ENCODE data around the gene UBE2K. TPM values are rescaled to one million over a fixed set of nuclear protein-coding genes. Genes with fewer than 3 reads are reported as not detected.
"Not testable (repeated sequence)": the region's sequence is repeated elsewhere in the genome, so short reads cannot be mapped to it uniquely, and the experiment has no call there.

The UBE2K gene
- total RNA-seq, 2 donors from 2014 or later = 52.4 to 71.9 TPM

DNA sequence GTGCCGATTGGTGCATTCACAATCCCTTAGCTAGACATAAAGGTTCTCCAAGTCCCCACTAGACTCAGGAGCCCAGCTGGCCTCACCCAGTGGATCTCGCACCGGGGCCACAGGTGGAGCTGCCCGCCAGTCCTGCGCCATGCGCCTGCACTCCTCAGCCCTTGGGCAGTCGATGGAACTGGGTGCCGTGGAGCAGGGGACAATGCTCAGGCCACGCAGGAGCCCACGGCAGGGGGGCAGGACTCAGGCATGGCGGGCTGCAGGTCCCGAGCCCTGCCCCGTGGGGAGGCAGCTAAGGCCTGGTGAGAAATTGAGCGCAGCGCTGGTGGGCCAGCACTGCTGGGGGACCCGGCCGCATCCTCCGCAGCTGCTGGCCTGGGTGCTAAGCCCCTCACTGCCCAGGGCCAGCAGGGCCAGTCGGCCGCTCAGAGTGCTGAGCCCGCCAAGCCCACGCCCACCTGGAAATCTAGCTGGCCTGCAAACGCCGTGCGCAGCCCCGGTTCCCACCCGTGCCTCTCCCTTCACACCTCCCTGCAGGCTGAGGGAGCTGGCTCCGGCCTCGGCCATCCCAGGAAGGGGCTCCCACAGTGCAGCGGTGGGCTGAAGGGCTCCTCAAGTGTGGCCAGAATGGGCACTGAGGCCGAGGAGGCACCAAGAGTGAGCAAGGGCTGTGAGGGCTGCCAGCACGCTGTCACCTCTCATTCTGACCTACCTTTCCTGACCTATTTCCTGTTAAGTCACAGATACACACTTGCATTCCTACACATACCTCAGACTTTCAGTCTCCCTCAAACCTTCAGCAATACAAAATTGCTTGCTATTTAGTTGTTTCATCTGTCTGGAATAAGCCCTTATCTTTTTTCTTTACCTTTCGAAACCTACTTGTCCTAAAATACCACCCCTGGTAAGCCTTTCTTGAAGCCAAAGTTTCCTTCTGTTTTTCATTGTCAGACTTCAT, 20.7 kb downstream of the UBE2K start:
- DNase-seq (ENCODE audit: low spot score) = no peak
- intact Hi-C loops (cut with DNase I) = no loop called here

DNA sequence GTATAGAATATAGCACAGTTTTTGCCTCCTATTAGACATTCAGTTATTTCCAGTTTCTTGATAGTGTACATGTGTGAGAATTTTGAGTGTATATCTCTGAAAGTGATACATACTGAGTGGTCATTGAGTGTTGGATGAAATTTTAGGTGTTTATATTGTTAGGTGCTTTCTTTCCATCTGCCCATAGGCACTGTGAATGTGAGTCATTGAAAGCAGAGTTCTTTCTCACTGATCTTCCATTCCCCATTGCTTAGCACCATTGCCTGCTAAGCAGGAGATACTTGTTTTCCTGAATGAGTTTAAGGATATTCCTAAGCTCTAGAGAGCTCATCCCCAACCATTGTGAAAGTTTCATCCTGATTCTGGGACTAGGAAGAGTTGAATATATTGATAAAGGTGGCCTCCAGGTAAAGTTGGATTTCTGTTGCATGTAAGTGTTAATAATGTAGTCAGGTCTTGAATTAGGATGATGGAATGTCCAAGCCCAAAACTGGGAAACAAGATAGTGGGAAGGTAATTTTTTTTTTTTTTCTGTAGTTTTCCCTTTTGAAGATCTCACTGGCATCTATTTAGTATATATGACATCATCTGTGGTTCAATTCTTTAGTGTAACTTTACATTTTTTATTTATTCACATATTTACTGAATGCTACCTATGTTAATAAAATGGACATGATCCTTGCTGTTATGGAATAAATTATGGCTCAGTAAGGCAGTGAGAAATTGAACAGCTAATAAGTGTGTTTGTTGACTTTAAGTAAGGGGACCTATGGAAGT, 22.1 kb downstream of the UBE2K start:
- DNase-seq (ENCODE audit: low spot score) = no peak
- intact Hi-C loops (cut with DNase I) = no loop called here

- intact Hi-C loops (cut with DNase I); DNase-seq (ENCODE audit: low spot score): not testable (repeated sequence)
Observed at GRCh38 chr4:39721273-39721672, 23.3 kb downstream of the UBE2K start.

DNA sequence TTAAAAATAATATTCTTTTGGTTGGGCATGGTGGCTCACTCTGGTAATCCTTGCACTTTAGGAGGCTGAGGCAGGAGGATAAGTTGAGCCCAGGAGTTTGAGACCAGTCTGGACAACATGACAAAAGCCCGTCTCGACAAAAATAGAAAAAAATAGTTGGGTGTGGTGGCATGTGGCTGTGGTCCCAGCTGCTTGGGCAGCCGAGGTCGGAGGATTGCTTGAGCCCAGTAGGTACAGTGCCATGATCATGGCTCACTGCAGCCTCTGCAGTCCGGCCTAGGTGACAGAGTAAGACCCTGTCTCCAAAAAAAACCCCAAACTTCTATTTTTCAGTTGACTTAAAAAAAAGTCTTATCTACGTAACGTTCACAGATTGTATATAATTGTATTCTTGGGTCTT, 23.9 kb downstream of the UBE2K start:
- DNase-seq (ENCODE audit: low spot score) = no peak
- intact Hi-C loops (cut with DNase I) = no loop called here

- intact Hi-C loops (cut with DNase I) = no loop called here
- no peak for DNase-seq (ENCODE audit: low spot score)
Observed at GRCh38 chr4:39729557-39729956, 31.6 kb downstream of the UBE2K start.

GRCh38 chr4:39730072-39730471, 32.1 kb downstream of the UBE2K start:
- no peak for DNase-seq (ENCODE audit: low spot score)
- intact Hi-C loops (cut with DNase I) = no loop called here

DNA sequence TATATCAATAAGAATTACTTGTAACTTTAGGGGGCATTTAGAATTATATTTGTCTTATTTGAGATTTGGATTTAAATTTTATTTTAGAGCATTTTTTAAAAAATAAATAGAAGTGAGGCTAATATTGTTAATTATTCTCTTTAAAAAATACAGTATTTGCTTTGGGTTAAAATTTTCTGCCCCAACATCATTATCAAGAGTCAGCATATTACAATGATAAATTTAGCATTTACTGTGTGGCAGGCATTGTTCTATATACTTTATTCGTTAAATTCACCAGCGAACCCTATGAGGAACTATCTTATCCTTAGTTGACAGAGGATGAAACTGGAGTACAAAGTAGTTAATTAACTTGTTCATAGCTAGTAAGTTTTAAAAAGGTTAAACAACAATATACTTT, 34.0 kb downstream of the UBE2K start:
- DNase-seq (ENCODE audit: low spot score) = no peak
- intact Hi-C loops (cut with DNase I) = no loop called here

DNA sequence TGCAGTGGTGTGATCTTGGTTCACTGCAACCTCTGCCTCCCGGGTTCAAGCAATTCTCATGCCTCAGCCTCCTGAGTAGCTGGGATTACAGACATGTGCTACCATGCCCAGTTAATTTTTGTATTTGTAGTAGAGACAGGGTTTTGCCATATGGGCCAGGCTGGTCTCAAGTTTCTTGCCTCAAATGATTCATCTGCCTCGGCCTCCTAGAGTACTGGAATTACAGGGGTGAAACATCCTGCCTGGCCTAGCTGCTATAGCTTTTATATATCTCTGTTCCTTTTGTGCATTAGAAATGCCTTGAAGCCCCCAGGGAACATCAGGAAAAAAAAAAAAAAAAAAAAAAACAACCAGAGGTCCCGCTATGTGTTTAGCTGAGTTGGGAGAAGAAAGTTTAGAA, 34.8 kb downstream of the UBE2K start:
- no peak for DNase-seq (ENCODE audit: low spot score)
- intact Hi-C loops (cut with DNase I) = no loop called here

GRCh38 chr4:39739591-39739990, 41.7 kb downstream of the UBE2K start:
- intact Hi-C loops (cut with DNase I) = not testable (repeated sequence)

GRCh38 chr4:39741401-39741800, 43.5 kb downstream of the UBE2K start:
- intact Hi-C loops (cut with DNase I) = no loop called here
- no peak for DNase-seq (ENCODE audit: low spot score)

More at GRCh38 chr4:39739591-39739990, 41.7 kb downstream of the UBE2K start:
- DNase-seq (ENCODE audit: low spot score) = not testable (repeated sequence)

DNA sequence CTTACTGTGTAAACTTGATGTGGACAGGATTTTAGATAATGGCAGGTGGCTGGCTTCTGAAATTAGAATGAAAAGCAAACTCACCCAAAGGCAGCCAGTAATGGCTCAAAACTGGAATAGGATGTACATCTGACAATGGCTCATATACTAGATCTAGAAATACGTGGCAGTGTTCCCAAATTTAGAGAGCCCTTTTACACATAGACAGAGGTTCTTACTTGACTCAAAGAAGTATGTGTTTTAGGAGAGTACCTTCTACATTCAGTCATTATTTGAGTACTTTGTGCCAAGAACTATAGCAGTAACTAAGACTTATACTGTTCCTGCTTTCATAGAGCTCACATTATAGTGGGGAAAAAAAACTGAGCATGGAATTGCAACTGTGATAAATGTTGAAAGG, 48.0 kb downstream of the UBE2K start:
- intact Hi-C loops (cut with DNase I) = no loop called here
- DNase-seq (ENCODE audit: low spot score) = no peak

DNA sequence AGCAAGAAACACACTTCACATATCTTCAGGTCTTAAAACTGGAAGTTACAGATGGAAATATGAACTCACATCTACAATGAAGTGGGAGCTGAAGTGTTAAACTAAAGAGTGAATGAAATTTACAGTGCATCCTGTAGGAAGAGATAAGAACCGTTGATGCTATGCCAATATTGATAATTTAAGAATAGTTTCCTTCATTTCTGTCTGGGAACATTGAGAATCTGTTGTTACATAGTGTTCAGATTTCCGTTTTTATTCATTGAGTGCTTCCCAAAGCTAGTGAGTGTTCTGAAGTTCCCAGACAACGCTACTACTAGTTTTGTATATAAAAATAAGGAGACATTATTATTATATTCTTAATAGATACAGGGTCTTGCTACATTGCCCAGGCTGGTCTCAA, 52.3 kb downstream of the UBE2K start:
- intact Hi-C loops (cut with DNase I) = no loop called here
- DNase-seq (ENCODE audit: low spot score) = no peak

DNA sequence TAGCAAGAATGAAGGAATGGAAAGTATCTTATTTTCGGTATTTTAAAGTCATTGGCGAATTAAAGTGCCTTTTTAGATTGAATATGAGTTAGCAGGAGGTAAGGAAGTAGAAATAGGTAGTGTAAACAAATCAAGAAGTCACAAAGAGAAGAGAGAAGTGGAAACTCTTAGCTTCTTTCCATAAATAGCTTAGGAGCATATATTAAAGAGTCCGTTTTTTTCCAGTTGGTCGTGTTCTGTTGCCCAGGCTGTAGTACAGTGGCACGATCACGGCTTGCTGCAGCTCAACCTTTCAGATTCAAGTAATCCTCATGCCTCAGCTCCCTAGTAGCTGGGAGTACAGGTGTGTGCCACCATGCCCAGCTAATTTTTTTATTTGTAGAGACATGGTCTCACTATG, 56.4 kb downstream of the UBE2K start:
- intact Hi-C loops (cut with DNase I) = no loop called here
- no peak for DNase-seq (ENCODE audit: low spot score)

- intact Hi-C loops (cut with DNase I) = no loop called here
- DNase-seq (ENCODE audit: low spot score) = no peak
Observed at GRCh38 chr4:39756159-39756558, 58.2 kb downstream of the UBE2K start.

GRCh38 chr4:39758176-39758575, 60.2 kb downstream of the UBE2K start:
- no peak for DNase-seq (ENCODE audit: low spot score)
- intact Hi-C loops (cut with DNase I) = no loop called here

DNA sequence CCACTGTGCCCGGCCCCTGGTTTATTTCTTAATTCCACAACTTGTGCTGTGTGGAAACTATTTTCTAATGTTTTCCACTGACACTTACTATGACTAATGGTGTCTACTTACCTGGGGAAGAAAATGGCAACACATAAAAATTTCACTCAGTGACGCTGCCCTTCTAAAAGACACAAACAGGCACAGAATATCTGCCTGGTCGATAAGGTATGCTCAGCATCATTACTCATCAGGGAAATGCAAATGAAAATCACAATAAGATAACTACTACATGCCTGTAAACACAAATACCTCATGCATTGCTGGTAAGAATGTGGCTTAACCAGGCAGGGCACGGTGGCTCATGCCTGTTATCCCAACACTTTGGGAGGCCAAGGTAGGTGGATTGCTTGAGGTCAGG, 61.6 kb downstream of the UBE2K start:
- intact Hi-C loops (cut with DNase I) = no loop called here
- no peak for DNase-seq (ENCODE audit: low spot score)

DNA sequence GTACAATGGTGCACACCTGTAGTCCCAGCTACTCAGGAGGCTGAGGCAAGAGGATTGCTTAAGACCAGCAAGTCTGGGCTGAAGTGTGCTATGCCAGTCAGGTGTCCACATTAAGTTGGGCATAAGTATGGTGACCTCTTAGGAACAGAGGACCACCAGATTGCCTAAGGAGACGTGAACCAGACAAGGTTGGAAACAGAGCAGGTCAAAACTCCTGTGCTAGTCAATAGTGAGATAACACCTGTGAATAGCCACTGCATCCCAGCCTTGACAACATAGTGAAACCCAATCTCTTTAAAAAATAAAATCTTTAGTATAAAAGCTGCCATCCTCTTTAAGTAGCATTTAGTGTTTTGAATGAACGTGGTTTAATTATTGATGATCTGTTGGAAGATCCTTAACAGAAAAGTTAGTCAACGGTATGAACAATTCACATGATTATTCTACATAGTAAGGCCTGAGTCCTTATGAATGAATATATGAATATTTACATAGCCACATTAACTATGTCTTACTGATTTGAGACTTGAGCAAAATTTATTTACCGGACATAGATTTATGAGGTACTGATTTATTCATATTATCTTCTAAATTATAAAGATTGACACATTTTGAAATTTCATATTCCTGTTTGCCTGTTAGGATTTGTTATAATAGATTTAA, 63.2 kb downstream of the UBE2K start:
- intact Hi-C loops (cut with DNase I) = no loop called here
- DNase-seq (ENCODE audit: low spot score) = no peak

- intact Hi-C loops (cut with DNase I) = no loop called here
- DNase-seq (ENCODE audit: low spot score) = no peak
Observed at GRCh38 chr4:39763714-39764572, 66.0 kb downstream of the UBE2K start.

DNA sequence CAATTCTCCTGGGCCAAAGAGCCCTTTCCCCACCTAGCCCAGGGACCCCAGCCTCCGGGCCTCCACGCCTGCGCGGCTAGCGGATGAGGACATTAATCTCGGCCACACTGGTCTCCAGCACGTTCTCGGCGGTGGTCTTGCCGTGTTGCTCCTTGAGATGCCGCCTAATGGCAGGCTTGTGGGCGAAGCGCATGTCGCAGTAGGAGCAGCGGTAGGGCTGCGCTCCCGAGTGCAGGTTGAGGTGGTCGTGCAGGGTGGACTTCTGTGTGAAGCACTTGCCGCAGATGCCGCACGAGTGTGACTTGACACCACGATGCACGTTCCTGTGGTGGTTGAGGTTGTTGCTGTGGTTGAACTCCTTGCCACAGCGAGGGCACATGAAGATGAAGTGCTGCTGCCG, 72.1 kb downstream of the UBE2K start:
- intact Hi-C loops (cut with DNase I) = no loop called here
- no peak for DNase-seq (ENCODE audit: low spot score)

Measured in posterior vena cava (tissue), 2 donors.